ENCODE data around the gene ANKRD28.

Gene ANKRD28

GRCh38 chr3:15805756-15806266 is 8.0 kb upstream of the ANKRD28 start:
- DNase-seq (ENCODE audit: low read depth) = no peak
- no peak overlapping the region for H3K4me3 ChIP-seq (ENCODE audit: low read depth, low read length)

- no peak overlapping the region for H3K4me3 ChIP-seq (ENCODE audit: low read depth, low read length)
- no peak for DNase-seq (ENCODE audit: low read depth)
These were observed 6.8 kb upstream of the ANKRD28 start for GRCh38 chr3:15804553-15805095.

GRCh38 chr3:15803921-15804320 is 6.1 kb upstream of the ANKRD28 start:
- DNase-seq (ENCODE audit: low read depth) = no peak
- no peak overlapping the region for H3K4me3 ChIP-seq (ENCODE audit: low read depth, low read length)

- no peak for DNase-seq (ENCODE audit: low read depth)
- H3K4me3 ChIP-seq (ENCODE audit: low read depth, low read length) = no peak overlapping the region
These were observed 3.5 kb upstream of the ANKRD28 start for GRCh38 chr3:15801298-15801697.

- no peak overlapping the region for H3K4me3 ChIP-seq (ENCODE audit: low read depth, low read length)
- no peak for DNase-seq (ENCODE audit: low read depth)
These were observed 3.0 kb upstream of the ANKRD28 start for GRCh38 chr3:15800780-15801179.

- no peak for DNase-seq (ENCODE audit: low read depth)
- H3K4me3 ChIP-seq (ENCODE audit: low read depth, low read length) = no peak overlapping the region
These were observed 2.5 kb upstream of the ANKRD28 start for GRCh38 chr3:15800327-15800726.

- no peak overlapping the region for H3K4me3 ChIP-seq (ENCODE audit: low read depth, low read length)
- DNase-seq (ENCODE audit: low read depth) = no peak
These were observed 910 bp upstream of the ANKRD28 start for GRCh38 chr3:15798533-15799245.

- H3K4me3 ChIP-seq (ENCODE audit: low read depth, low read length) = peak overlapping the region; percentile 66
- peak; percentile 57 for DNase-seq (ENCODE audit: low read depth)
These were observed 773 bp downstream of the ANKRD28 start for GRCh38 chr3:15796771-15797641.

- H3K4me3 ChIP-seq (ENCODE audit: low read depth, low read length) = peak overlapping the region; percentile 66
- DNase-seq (ENCODE audit: low read depth) = no peak
These were observed 1.4 kb downstream of the ANKRD28 start for GRCh38 chr3:15796331-15796730.

- DNase-seq (ENCODE audit: low read depth) = no peak
- H3K4me3 ChIP-seq (ENCODE audit: low read depth, low read length) = peak overlapping the region; percentile 66
These were observed 2.0 kb downstream of the ANKRD28 start for GRCh38 chr3:15795651-15796308.

- H3K4me3 ChIP-seq (ENCODE audit: low read depth, low read length) = peak overlapping the region; percentile 66
- no peak for DNase-seq (ENCODE audit: low read depth)
These were observed 2.7 kb downstream of the ANKRD28 start for GRCh38 chr3:15794842-15795650.

GRCh38 chr3:15794303-15794771 is 3.4 kb downstream of the ANKRD28 start:
- H3K4me3 ChIP-seq (ENCODE audit: low read depth, low read length) = peak overlapping the region; percentile 66
- peak; percentile 71 for DNase-seq (ENCODE audit: low read depth)

- DNase-seq (ENCODE audit: low read depth) = no peak
- no peak overlapping the region for H3K4me3 ChIP-seq (ENCODE audit: low read depth, low read length)
These were observed 6.3 kb downstream of the ANKRD28 start for GRCh38 chr3:15791525-15791924.

GRCh38 chr3:15787941-15788340 is 9.8 kb downstream of the ANKRD28 start:
- H3K4me3 ChIP-seq (ENCODE audit: low read depth, low read length) = no peak overlapping the region
- no peak for DNase-seq (ENCODE audit: low read depth)

- no peak overlapping the region for H3K4me3 ChIP-seq (ENCODE audit: low read depth, low read length)
- no peak for DNase-seq (ENCODE audit: low read depth)
These were observed 10.3 kb downstream of the ANKRD28 start for GRCh38 chr3:15787526-15787925.

- no peak overlapping the region for H3K4me3 ChIP-seq (ENCODE audit: low read depth, low read length)
These were observed 14.3 kb downstream of the ANKRD28 start for GRCh38 chr3:15783361-15783969.

GRCh38 chr3:15782429-15782828 is 15.3 kb downstream of the ANKRD28 start:
- no peak for DNase-seq (ENCODE audit: low read depth)
- no peak overlapping the region for H3K4me3 ChIP-seq (ENCODE audit: low read depth, low read length)

More at GRCh38 chr3:15783361-15783969, 14.3 kb downstream of the ANKRD28 start:
- DNase-seq (ENCODE audit: low read depth) = no peak

GRCh38 chr3:15781637-15782402 is 16.0 kb downstream of the ANKRD28 start:
- no peak for DNase-seq (ENCODE audit: low read depth)
- H3K4me3 ChIP-seq (ENCODE audit: low read depth, low read length) = no peak overlapping the region
